ENCODE results near the gene ERC2.

Gene ERC2

GRCh38 chr3:56180433-56180832, 287.8 kb downstream of the ERC2 start:
- Histone ChIP-seq H3K27me3 (ENCODE audit: control insufficient read depth, insufficient read depth, low read length) (no peaks in the 10 kb centered on the region), H3K4me1 (ENCODE audit: control insufficient read depth, low read depth, low read length) (no peaks in the 10 kb centered on the region), H3K9ac (ENCODE audit: low read length) (no peak overlapping the region), H3K27ac (ENCODE audit: low read length) (no peak overlapping the region), H3K4me3 (ENCODE audit: low read length) (no peak overlapping the region), H3K36me3 (ENCODE audit: control insufficient read depth, low read depth, low read length) (no peaks in the 10 kb centered on the region), H3K9me3 (ENCODE audit: control insufficient read depth, low read depth, low read length) (no peaks in the 10 kb centered on the region)

- Histone ChIP-seq H3K36me3 (ENCODE audit: control insufficient read depth, low read depth, low read length) (no peaks in the 10 kb centered on the region), H3K27me3 (ENCODE audit: control insufficient read depth, insufficient read depth, low read length) (no peaks in the 10 kb centered on the region), H3K9me3 (ENCODE audit: control insufficient read depth, low read depth, low read length) (no peaks in the 10 kb centered on the region), H3K27ac (ENCODE audit: low read length) (no peak overlapping the region), H3K9ac (ENCODE audit: low read length) (no peak overlapping the region), H3K4me3 (ENCODE audit: low read length) (no peak overlapping the region), H3K4me1 (ENCODE audit: control insufficient read depth, low read depth, low read length) (no peaks in the 10 kb centered on the region)
These were observed 294.7 kb downstream of the ERC2 start for GRCh38 chr3:56173601-56174000.

- H3K9ac ChIP-seq (ENCODE audit: low read length) = no peak overlapping the region
- H3K9me3 ChIP-seq (ENCODE audit: control insufficient read depth, low read depth, low read length) = no peaks in the 10 kb centered on the region
- no peaks in the 10 kb centered on the region for H3K27me3 ChIP-seq (ENCODE audit: control insufficient read depth, insufficient read depth, low read length)
- H3K27ac ChIP-seq (ENCODE audit: low read length) = no peak overlapping the region
- H3K4me1 ChIP-seq (ENCODE audit: control insufficient read depth, low read depth, low read length) = no peaks in the 10 kb centered on the region
- no peak overlapping the region for H3K4me3 ChIP-seq (ENCODE audit: low read length)
- no peaks in the 10 kb centered on the region for H3K36me3 ChIP-seq (ENCODE audit: control insufficient read depth, low read depth, low read length)
These were observed 303.8 kb downstream of the ERC2 start for GRCh38 chr3:56164436-56164835.

- Histone ChIP-seq H3K4me1 (ENCODE audit: control insufficient read depth, low read depth, low read length) (peaks cover 5% of the 10 kb centered on the region), H3K36me3 (ENCODE audit: control insufficient read depth, low read depth, low read length) (no peaks in the 10 kb centered on the region), H3K9me3 (ENCODE audit: control insufficient read depth, low read depth, low read length) (no peaks in the 10 kb centered on the region), H3K27me3 (ENCODE audit: control insufficient read depth, insufficient read depth, low read length) (no peaks in the 10 kb centered on the region), H3K9ac (ENCODE audit: low read length) (no peak overlapping the region), H3K27ac (ENCODE audit: low read length) (no peak overlapping the region), H3K4me3 (ENCODE audit: low read length) (no peak overlapping the region)
These were observed 310.4 kb downstream of the ERC2 start for GRCh38 chr3:56157693-56158362.

- H3K4me3 ChIP-seq (ENCODE audit: low read length) = no peak overlapping the region
- H3K9me3 ChIP-seq (ENCODE audit: control insufficient read depth, low read depth, low read length) = no peaks in the 10 kb centered on the region
- H3K4me1 ChIP-seq (ENCODE audit: control insufficient read depth, low read depth, low read length) = peaks cover 5% of the 10 kb centered on the region
- H3K27me3 ChIP-seq (ENCODE audit: control insufficient read depth, insufficient read depth, low read length) = no peaks in the 10 kb centered on the region
- no peaks in the 10 kb centered on the region for H3K36me3 ChIP-seq (ENCODE audit: control insufficient read depth, low read depth, low read length)
- no peak overlapping the region for H3K9ac ChIP-seq (ENCODE audit: low read length)
- H3K27ac ChIP-seq (ENCODE audit: low read length) = no peak overlapping the region
These were observed 314.0 kb downstream of the ERC2 start for GRCh38 chr3:56154297-56154696.

- Histone ChIP-seq H3K27me3 (ENCODE audit: control insufficient read depth, insufficient read depth, low read length) (no peaks in the 10 kb centered on the region), H3K27ac (ENCODE audit: low read length) (no peak overlapping the region), H3K4me1 (ENCODE audit: control insufficient read depth, low read depth, low read length) (no peaks in the 10 kb centered on the region), H3K4me3 (ENCODE audit: low read length) (no peak overlapping the region), H3K9ac (ENCODE audit: low read length) (no peak overlapping the region), H3K36me3 (ENCODE audit: control insufficient read depth, low read depth, low read length) (no peaks in the 10 kb centered on the region), H3K9me3 (ENCODE audit: control insufficient read depth, low read depth, low read length) (no peaks in the 10 kb centered on the region)
These were observed 320.9 kb downstream of the ERC2 start for GRCh38 chr3:56147354-56147753.

GRCh38 chr3:56145410-56145809, 322.9 kb downstream of the ERC2 start:
- Histone ChIP-seq H3K9ac (ENCODE audit: low read length) (no peak overlapping the region), H3K4me1 (ENCODE audit: control insufficient read depth, low read depth, low read length) (no peaks in the 10 kb centered on the region), H3K9me3 (ENCODE audit: control insufficient read depth, low read depth, low read length) (no peaks in the 10 kb centered on the region), H3K27me3 (ENCODE audit: control insufficient read depth, insufficient read depth, low read length) (no peaks in the 10 kb centered on the region), H3K4me3 (ENCODE audit: low read length) (no peak overlapping the region), H3K36me3 (ENCODE audit: control insufficient read depth, low read depth, low read length) (no peaks in the 10 kb centered on the region), H3K27ac (ENCODE audit: low read length) (no peak overlapping the region)

- no peaks in the 10 kb centered on the region for H3K27me3 ChIP-seq (ENCODE audit: control insufficient read depth, insufficient read depth, low read length)
- no peaks in the 10 kb centered on the region for H3K36me3 ChIP-seq (ENCODE audit: control insufficient read depth, low read depth, low read length)
- no peaks in the 10 kb centered on the region for H3K4me1 ChIP-seq (ENCODE audit: control insufficient read depth, low read depth, low read length)
- H3K9ac ChIP-seq (ENCODE audit: low read length) = no peak overlapping the region
- no peaks in the 10 kb centered on the region for H3K9me3 ChIP-seq (ENCODE audit: control insufficient read depth, low read depth, low read length)
- H3K27ac ChIP-seq (ENCODE audit: low read length) = no peak overlapping the region
- H3K4me3 ChIP-seq (ENCODE audit: low read length) = no peak overlapping the region
These were observed 323.5 kb downstream of the ERC2 start for GRCh38 chr3:56144805-56145204.

- H3K9ac ChIP-seq (ENCODE audit: low read length) = no peak overlapping the region
- no peaks in the 10 kb centered on the region for H3K9me3 ChIP-seq (ENCODE audit: control insufficient read depth, low read depth, low read length)
- no peaks in the 10 kb centered on the region for H3K36me3 ChIP-seq (ENCODE audit: control insufficient read depth, low read depth, low read length)
- no peak overlapping the region for H3K27ac ChIP-seq (ENCODE audit: low read length)
- H3K4me3 ChIP-seq (ENCODE audit: low read length) = no peak overlapping the region
- H3K4me1 ChIP-seq (ENCODE audit: control insufficient read depth, low read depth, low read length) = no peaks in the 10 kb centered on the region
- no peaks in the 10 kb centered on the region for H3K27me3 ChIP-seq (ENCODE audit: control insufficient read depth, insufficient read depth, low read length)
These were observed 330.9 kb downstream of the ERC2 start for GRCh38 chr3:56137415-56137814.

GRCh38 chr3:56136514-56136913, 331.8 kb downstream of the ERC2 start:
- Histone ChIP-seq H3K4me1 (ENCODE audit: control insufficient read depth, low read depth, low read length) (peaks cover 8% of the 10 kb centered on the region), H3K27me3 (ENCODE audit: control insufficient read depth, insufficient read depth, low read length) (no peaks in the 10 kb centered on the region), H3K4me3 (ENCODE audit: low read length) (no peak overlapping the region), H3K36me3 (ENCODE audit: control insufficient read depth, low read depth, low read length) (no peaks in the 10 kb centered on the region), H3K9ac (ENCODE audit: low read length) (no peak overlapping the region), H3K27ac (ENCODE audit: low read length) (no peak overlapping the region), H3K9me3 (ENCODE audit: control insufficient read depth, low read depth, low read length) (no peaks in the 10 kb centered on the region)

- Histone ChIP-seq H3K36me3 (ENCODE audit: control insufficient read depth, low read depth, low read length) (no peaks in the 10 kb centered on the region), H3K9me3 (ENCODE audit: control insufficient read depth, low read depth, low read length) (no peaks in the 10 kb centered on the region), H3K27ac (ENCODE audit: low read length) (no peak overlapping the region), H3K4me3 (ENCODE audit: low read length) (no peak overlapping the region), H3K9ac (ENCODE audit: low read length) (no peak overlapping the region), H3K4me1 (ENCODE audit: control insufficient read depth, low read depth, low read length) (peaks cover 14% of the 10 kb centered on the region), H3K27me3 (ENCODE audit: control insufficient read depth, insufficient read depth, low read length) (no peaks in the 10 kb centered on the region)
These were observed 332.3 kb downstream of the ERC2 start for GRCh38 chr3:56135941-56136340.

- Histone ChIP-seq H3K36me3 (ENCODE audit: control insufficient read depth, low read depth, low read length) (no peaks in the 10 kb centered on the region), H3K9me3 (ENCODE audit: control insufficient read depth, low read depth, low read length) (no peaks in the 10 kb centered on the region), H3K4me3 (ENCODE audit: low read length) (no peak overlapping the region), H3K27me3 (ENCODE audit: control insufficient read depth, insufficient read depth, low read length) (no peaks in the 10 kb centered on the region), H3K27ac (ENCODE audit: low read length) (no peak overlapping the region), H3K4me1 (ENCODE audit: control insufficient read depth, low read depth, low read length) (peaks cover 29% of the 10 kb centered on the region), H3K9ac (ENCODE audit: low read length) (no peak overlapping the region)
These were observed 334.8 kb downstream of the ERC2 start for GRCh38 chr3:56133423-56133822.

All from iPS-18a (cell line).